GM19043 (cell line): ENCODE measurements around the gene UCHL1.

Experiments
- ATAC-seq: cut with Tn5 transposase; IDR thresholded peaks from one replicate; pipeline ENCODE4 v1.9.1; 2021; ENCODE audit warnings: low read depth; ENCODE audit not compliant: unreplicated experiment

Gene UCHL1

DNA sequence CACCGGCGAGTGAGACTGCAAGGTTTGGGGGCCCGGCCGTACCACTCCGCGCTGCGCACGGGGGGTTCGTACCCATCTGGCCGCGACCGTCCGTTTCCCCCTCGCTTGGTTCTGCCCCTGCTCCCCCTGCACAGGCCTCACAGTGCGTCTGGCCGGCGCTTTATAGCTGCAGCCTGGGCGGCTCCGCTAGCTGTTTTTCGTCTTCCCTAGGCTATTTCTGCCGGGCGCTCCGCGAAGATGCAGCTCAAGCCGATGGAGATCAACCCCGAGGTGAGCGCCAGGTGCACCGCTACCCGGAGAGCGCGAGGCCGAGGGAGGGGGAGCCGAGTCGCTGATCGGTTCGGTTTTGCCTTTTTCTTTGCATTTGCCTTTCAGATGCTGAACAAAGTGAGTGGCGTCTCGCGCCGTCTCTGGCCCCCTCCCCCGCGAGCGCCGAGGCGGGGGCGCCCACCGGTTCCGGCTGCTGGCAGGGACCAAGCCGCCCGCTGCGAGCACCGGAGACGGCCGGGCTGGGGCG, at the start of gene UCHL1:
UCHL1 (plus strand) TSS at position 189 of the 517 bp plus-strand sequence; CDS start at position 238, 49 bp downstream.
- no peak for ATAC-seq

DNA sequence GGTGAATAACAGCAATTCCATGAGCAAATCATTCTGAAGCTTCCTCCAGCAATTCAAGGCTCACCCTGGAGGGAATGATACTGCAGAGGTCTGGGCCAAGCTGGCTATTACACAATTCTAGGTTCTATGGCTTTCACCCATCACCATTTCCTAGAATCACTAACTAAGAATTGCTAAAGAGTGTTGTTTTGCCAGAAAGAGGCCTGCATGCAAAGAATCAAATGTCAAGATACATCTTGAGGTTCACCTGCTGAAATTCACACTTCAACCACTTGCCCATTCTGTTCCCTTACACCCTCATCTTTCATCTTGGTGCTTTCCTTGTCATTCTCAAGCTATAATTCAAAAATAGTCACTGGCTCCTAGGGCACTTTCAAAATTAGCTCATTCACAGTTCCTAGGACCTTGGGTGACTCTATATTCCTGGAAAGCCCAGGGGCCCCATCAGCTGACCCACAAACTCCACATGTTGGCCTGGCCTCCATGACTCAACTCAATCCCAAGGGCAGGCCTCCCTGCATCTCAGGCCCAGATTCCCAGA, 49.4 kb upstream of the UCHL1 start:
- no peak for ATAC-seq

DNA sequence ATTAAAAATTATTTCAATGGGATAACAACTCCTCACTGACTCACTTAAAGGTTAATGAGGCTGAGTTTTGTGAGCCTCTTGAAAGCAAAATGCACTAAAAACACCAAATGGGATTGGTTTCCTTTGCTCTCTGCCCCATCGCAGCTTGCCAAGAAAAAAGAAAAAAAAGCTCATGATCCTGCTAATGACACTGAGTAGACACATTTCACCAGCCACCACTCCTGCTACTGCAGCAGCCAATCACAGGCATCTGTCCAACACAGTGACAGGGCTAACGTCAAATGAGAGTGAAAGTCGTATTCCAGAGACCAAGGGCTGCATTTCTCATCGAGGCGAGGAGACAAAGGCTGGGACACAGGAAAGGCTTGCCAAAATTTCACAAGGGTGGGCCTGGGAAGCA, 47.5 kb upstream of the UCHL1 start:
- ATAC-seq = no peak

DNA sequence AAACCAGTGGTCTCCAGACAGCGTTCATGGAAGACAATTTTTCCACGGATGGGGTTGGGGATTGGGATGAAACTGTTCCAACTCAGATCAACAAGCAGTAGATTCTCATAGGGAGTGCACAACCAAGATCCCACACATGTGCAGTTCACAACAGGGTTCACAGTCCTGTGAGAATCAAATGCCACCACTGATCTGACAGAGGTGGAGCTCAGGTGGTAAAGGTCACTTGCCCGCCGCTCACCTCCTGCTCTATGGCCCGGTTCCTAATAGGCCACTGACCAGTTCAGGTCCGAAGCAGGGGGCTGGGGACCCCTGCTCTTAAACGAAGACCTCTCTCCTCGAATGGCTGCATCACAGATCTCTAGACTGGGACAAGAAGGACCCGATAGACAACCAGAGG, 46.8 kb upstream of the UCHL1 start:
- no peak for ATAC-seq

DNA sequence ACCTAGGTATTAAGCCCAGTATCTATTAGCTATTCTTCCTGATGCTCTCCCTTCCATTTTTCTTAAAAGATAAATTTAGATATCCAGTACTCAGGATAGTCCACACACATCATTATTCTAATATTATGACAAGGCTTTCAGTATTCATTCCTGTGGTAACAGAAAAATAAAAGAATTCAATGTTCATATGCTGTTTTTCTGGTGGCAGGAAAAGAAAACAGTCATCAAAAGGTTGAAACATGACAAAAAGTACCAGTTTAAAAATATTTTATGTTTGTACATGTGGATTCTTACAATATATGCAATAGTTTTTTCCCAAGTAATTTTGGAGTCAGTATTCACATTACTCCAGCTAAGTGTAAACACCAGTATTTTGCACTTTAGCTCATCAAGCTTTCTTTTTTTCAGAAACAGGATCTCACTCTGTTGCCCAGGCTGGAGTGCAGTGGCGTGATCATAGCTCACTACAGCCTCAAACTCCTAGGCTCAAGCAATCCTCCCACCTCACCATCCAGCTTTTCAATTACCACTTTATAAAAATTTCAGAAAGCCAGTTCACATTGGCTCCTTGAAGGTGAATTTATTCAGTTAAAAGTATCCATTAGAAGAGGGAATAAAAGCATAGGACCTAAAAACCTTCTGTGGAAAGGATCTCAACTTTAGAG, 44.6 kb upstream of the UCHL1 start:
- no peak for ATAC-seq

GRCh38 chr4:41212616-41213203, 44.0 kb upstream of the UCHL1 start:
- no peak for ATAC-seq

DNA sequence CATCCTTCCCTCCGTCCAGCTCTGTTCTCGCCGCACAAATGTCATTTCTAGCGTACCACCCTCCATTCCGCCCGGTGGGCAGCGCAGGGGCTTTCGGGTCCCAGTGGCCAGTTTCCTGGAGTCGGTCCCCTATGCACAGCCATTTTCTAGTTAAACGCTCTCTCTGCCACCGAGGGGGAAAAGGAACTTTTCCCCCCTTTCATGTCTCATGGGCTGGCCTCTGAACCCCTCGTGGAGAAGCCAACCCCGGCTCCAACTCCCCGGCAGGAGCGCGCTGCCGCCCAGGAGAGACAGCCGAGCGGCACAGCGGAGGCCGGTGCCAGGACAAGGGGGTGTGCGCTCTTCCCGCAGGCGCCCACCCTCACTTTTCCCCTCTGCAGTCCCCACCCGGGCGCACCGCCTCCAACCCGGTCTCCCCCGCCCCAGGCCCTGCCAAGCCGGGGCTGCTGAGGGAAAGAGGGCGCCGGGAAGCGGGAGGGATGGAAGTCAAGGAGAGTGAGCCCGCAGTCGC, 43.0 kb upstream of the UCHL1 start:
- ATAC-seq = peak; percentile 13

DNA sequence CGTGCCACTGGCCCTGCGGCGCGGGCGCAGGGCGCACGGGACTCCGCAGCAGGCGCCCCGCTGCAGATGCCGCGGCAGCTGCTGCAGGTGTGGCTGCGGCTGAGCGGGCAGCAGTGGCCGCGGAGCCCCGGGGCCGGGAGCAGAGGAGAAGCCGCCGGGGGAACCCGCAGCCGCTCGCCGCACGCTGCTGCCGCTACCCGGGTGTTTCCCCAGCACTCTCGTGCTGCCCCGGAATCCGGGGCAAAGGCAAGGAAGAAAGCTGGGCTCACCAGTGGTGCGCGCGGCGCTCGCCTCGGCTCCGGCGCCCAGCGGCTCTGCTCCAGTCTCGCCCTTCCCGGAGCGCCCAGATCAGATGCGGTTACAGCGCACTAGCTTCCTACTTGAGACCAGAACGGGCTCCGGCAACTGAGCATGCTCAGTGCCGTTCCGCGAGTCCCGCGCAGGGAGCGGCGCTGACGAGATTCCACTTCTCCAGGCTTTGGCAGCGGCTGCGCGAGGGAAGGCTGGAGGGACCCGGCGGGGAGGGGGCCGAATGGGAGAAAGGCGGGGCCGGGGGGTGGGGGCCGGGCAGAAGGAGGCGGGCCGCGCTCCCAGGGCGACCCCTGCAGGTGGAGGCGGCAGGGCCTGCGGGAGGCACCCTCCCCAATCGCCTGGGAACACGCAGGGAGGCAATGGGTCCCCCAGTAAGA, 42.4 kb upstream of the UCHL1 start, which contains the start of gene APBB2:
APBB2 (minus strand) TSS at position 407 of the 689 bp plus-strand sequence. CDS start 181,288 bp downstream, outside the sequence.
- peak; percentile 52 for ATAC-seq

DNA sequence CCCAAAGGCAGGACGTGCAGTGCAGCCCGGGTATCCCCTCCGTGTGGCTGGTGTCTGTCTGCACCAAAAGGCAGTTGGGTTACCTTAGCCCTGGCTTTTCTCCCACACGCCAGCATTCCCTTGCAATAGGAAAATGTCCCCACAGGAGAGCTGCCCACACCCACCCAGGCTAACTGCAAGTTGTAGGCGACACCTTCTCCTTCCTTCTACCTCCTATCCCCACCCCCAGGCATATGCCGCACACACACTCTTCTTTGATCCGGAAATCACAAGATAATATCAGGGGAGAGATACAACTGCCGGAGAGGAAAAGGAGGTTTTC, 41.9 kb upstream of the UCHL1 start:
- ATAC-seq = no peak

- ATAC-seq = no peak
Observed at GRCh38 chr4:41215155-41215554, 41.6 kb upstream of the UCHL1 start.

- no peak for ATAC-seq
Observed at GRCh38 chr4:41215969-41216293, 40.8 kb upstream of the UCHL1 start.

DNA sequence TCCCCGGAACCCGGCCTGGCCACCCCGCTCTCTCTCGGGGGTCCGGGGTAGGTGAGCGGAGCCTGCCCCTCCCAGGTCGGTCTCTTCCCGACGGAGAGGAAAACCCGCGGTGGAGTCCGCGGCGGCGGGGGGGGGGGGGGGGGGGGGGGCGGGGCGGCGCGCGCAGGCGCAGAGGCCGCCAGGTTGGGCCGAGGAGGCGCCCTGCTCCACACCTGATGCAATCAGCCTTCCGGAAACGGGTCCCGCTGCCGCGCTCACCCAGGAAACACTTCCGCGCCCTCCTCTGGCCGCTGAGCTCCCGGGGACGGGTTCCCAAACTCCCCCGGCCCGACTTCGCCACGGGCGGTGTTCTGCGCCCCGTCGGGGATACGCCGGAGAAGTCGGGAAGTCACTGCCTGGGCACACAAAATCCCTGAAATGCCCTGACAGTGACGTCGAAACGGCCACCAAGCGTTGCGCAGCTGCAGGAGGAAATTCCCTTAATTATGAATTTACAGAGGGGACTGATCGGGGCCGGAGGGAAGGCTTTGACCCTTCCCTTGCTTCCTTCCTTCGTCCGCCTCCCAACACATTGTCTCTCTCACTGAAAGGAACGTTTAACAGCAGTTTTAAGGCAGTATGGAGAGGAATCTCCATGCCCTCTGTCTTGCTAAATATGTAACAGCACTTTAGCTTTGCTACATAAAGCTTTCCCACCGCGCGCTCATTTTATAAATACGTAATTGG, 40.3 kb upstream of the UCHL1 start:
- peak; percentile 51 for ATAC-seq

DNA sequence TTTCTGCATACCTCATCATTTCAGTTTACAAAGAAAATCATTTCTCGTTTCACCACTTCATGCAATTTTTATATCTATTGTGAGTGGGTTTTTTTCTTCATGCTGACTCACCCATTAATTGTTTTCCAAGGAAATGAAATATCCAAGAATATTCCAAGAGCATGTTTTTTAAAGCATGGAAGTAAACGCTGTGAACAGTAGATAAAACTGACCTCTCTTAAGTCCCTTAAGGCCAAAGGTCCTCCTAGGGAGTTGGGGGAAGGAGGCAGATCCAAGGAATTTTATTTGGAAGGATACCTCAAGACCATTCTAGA, 39.8 kb upstream of the UCHL1 start:
- no peak for ATAC-seq

DNA sequence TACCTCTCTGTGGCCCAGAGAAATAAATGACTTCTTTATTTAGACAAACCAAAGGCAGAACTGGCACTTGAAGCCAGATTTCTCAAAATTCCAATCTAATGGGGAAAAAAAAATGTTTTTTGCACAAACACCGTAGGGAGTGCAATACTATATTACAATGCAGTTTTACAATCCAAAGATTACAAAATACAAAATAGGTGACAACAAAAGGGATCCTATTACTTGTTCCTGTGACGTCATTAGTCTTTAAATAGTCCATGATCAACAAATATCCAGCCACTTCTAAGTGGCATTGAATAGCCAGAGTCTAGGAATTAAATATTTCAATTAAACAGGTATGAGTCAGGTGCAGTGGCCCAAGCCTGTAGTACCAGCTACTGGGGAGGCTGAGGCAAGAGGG, 39.4 kb upstream of the UCHL1 start:
- ATAC-seq = no peak

- ATAC-seq = no peak
Observed at GRCh38 chr4:41218703-41219102, 38.0 kb upstream of the UCHL1 start.

DNA sequence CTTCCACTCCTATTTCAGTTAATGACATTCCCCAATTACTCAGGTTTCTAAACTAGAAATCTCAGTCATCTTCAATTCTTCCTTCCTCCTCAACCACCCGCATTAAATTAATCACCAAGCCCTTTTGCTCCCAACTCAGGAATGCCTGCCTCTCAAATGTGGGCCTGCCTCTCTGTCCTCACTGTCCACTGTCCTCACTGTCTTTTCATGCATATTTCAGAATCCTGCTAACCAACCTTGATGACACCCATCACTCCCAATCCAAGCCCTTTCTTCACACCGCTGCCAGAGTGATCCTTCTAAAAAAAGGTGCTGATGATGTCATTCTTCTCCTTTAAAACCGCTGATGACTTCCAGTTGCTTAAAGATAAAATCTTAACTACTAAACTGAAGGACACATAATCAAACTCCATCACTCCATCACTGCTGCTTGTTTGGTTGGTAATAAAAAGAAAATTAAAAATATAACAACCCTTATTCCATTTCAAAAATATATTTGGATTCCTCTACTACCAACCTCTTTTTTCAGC, 37.2 kb upstream of the UCHL1 start:
- no peak for ATAC-seq

DNA sequence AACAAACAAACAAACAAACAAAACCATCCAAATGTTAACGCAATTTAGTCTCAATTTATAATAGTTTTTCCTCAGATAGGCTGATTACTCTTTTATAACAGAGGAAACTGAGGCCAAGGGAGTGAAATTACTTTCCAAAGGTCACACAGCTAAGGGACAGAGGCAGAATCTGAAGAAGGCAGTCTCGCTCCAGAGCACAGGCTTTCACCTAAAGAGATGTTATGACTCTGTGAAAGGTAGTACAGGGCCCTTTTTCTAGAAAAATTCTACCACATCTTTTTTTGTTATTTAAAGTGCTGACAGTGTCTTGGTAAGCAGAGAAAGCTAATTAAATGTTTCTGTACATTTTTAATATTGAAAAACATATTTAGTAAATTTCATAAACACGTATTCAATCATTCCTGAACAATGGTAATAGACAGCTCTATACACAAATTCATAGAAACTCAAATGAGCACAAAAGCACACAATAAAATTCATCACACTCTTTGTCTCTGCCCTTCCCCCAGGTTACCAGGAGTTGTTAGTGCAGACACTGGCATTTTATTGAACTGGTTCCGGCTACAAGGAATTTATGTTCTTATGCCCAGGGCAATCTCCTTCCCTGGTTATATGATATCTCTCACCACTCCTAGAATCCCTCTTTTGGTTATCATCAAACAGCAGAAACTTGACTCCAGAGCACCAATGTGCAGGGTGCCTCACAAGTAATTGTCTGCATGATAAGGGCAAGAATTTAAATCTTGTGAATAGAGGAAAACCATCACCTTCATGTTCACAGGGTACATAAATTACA, 34.7 kb upstream of the UCHL1 start:
- no peak for ATAC-seq

- ATAC-seq = no peak
Observed at GRCh38 chr4:41227902-41228301, 28.8 kb upstream of the UCHL1 start.

GRCh38 chr4:41232406-41232805, 24.3 kb upstream of the UCHL1 start:
- no peak for ATAC-seq

DNA sequence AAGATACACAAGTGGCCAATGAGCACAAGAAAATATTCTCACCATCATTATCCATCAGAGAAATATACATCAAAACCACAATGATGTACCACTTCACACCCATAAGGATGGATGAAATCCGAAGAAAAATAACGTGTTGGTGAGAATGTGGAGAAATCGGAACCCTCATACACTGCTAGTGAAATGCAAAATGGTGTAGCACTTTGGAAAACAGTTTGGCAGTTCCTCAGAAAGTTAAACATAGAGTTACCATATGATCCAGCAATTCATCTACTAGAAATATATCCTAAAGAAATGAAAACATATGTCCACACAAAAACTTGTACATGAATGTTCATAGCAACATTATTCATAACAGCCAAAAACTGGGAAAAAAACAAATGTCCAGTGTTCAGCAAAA, 23.9 kb upstream of the UCHL1 start:
- ATAC-seq = no peak
